SK-N-MC (cell line): Measurements from ENCODE around the gene DUT.

ENCODE experiments used
- EZH2 ChIP-seq: fragments of 200-600 bp; sonication (generic); IDR thresholded peaks from one replicate; pipeline ENCODE4 v1.6.1; 2017; ENCODE audit warnings: antibody characterized with exemption
- POLR2AphosphoS5 ChIP-seq: IDR thresholded peaks from 2 replicates; pipeline ENCODE4 v1.6.1; 2012; ENCODE audit warnings: mild to moderate bottlenecking, low read depth, low read length, borderline replicate concordance

GRCh38 chr15:48323294-48323693 lies 7.9 kb upstream of the DUT start:
- TF ChIP-seq EZH2 (no peak), POLR2AphosphoS5 (no peak)
